GM19463 (cell line): Measurements from ENCODE around the gene LAYN.

Source experiments
- ATAC-seq: cut with Tn5 transposase; IDR thresholded peaks from one replicate; pipeline ENCODE4 v1.9.1; 2021; ENCODE audit warnings: mild to moderate bottlenecking, moderate library complexity; ENCODE audit not compliant: unreplicated experiment

Gene LAYN

DNA sequence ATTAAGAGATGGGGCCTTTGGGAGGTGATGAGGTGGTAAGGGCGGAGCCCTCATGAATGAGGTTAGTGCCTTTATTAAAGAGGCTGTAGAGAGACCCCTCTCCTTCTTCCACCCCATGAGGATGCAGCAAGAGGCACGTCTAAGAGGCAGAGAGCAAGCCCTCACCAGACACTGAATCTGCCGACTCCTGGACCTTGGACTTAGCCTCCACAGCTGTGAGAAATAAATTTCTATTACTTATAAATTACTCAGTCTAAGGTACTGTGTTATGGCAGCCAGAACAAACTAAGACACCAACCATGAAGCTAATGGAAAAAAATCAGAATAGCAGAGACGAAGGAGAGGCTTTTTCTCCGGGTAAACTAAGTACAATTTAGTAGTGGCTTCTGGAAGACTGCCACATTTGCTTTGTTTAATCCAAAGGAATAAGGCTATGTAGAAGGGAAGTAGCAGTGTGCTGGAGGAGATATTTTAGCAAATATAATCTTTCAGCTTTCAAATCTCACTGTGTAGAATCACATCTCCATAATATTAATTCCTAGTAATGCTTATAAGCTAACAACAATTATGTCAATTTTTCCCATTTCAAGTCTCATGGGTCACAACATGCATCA lies 49.5 kb downstream of the LAYN start:
- no peak for ATAC-seq

- no peak for ATAC-seq
Measured at GRCh38 chr11:111591187-111591960, 50.9 kb downstream of the LAYN start.

GRCh38 chr11:111592491-111592890 lies 52.0 kb downstream of the LAYN start:
- ATAC-seq = no peak

DNA sequence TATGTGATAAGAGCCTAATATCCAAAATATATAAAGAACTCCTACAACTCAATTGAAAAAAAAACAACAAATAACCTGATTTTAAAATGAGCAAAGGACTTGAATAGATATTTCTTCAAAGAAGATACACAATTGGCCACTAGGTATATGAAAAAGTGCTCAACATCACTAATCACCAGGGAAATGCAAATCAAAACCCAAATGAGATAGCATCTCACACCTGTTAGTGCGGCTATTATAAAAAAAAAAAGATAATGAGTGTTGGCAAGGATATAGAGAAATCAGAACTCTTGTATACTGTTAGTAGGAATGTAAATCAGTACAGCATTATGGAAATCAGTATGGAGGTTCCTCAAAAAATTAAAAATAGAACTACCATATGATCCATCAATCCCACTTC lies 55.8 kb downstream of the LAYN start:
- ATAC-seq = no peak

DNA sequence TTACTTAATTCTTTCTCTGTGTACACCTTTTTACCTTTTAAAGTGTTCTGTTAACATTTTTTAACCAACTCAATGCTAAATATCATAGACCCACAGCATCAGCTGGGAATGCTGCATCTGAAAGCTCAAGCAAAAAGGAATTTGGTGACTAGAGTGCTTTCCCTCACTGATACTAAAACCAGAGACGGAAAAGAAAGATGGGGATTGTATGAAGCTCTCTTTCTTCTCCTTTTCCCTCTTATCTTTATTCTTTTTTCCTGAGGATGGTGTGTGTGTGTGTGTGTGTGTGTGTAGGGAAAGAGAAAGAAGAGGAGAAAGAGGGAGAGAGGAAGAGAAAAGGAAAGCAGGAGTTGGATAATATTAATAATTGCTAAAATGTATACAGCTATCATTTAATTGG lies 57.6 kb downstream of the LAYN start:
- ATAC-seq = no peak

- ATAC-seq = no peak
Measured at GRCh38 chr11:111598559-111598958, 58.0 kb downstream of the LAYN start.

DNA sequence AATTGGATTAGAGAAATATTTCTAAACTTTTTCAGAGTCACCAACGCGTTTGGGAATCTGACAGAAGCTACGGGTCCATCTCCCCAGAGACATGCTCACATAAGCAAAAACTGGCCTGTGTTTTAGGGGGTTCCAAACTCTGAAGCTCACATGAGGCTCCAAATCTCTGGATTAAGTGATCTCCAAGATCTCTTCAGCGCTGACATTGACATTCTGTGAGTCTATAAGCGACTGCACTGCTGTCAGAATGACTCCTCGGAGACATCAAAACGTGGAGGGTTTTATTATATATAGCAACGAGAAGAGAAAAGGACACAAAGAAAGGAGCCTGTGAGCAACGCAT lies 61.1 kb downstream of the LAYN start:
- no peak for ATAC-seq

- ATAC-seq = peak; percentile 90
Measured at GRCh38 chr11:111601979-111602864, 61.7 kb downstream of the LAYN start, which contains the start of gene SIK2. Gene SIK2, plus strand, starts transcription at chr11:111602449. Its CDS starts 115 bp downstream, at chr11:111602564.

DNA sequence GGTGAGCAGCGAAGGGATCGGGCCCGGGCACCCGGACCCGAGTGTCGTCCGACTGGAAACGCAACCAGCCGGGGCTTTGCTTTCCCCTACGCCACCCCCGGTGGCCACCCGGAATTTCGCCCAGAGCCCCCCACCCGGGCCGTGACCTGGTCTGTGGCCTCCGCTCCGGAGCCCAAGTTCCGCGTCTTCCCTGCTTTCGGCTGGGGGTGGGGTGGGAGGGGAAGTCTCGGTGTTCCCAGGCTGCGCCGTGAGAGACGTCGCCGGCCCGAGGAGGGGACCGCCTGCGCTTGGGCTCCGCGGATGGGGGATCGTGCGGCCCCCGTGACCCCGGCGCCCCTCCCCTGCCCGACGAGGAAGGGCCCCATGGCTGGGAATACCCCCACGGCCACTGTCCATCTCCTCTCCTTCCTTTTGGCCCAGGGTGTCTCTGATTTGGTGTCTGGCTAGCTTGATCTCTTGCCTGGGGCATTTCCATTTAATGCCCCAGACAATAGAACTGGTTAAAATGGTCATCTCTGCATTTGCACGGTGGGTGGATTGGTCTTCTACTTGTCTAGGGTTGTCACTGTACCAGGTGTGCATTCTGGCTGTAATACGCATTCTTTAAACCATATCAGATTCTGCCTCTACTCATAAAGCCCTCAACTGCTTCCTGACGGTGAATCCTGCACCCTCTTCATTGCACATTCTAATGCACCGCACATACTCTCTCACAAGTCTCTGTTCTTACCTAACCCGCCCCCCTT lies 62.5 kb downstream of the LAYN start:
- no peak for ATAC-seq

GRCh38 chr11:111603611-111604130 lies 63.2 kb downstream of the LAYN start:
- ATAC-seq = no peak

DNA sequence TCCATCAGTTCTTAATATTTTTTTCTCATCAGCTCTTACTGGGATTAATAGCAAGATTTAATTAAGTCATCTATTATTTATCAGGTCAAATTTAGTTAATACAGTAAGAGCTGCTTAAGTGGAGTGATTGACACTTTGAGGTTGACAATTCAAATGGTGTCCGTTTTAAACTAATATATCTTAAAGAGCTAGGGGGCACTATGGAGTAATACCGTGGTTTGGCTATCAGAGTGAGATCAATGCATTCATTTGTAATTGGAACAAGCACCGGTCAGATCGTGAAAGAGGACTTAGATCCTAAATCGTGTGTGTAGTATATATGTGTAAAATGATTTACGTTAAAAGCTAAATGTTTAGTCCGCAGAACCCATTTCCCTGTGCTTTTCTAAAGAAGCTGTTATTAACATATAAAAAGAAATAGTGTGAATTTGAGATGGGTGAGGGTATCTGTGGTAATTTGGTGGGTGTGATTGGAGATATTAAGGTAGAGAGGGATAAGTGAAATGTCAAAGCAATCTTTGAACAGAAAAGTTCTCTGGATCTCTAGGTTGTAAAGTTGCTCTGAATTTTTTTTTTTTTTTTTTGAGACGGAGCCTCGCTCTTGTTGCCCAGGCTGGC lies 64.0 kb downstream of the LAYN start:
- ATAC-seq = no peak

DNA sequence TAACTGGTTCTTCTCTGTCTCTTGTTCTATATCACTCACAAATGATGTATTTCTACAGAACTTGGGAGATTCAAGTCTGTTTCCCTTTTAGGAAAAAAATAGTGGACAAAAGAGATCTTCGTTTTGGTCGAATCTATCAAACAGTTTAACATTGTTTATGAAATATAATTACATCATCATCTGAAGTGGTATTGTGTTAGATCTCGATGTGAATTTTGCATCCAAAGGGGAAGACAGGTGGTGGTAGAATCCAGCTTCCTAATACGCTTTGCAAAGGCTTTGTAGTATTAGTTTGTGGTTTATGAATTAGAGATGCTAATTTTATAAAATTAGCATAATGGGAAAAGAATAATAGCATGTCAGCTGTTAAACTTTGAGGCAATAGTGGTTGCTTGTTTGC lies 65.2 kb downstream of the LAYN start:
- no peak for ATAC-seq

DNA sequence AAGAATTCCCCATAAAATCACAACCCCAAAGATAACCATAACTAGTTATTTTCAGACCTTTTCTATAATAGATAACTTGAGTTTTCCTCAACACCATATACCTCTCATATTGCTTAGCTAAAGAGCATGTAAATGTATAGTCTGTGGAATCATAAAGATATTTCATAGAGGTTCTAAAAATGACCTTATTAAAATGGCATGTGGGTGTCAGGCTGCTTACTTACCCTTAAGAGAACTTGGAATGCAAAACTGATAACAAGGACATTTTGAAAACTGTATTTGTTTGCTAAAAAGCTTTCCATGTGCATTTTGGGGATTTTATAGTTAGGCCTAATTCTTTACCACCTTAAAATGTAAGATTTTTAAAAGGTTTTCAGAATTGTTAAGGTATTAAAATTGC lies 66.5 kb downstream of the LAYN start:
- ATAC-seq = no peak

GRCh38 chr11:111607751-111608150 lies 67.2 kb downstream of the LAYN start:
- no peak for ATAC-seq
